Panc1 (cell line): ENCODE measurements around the gene DCDC2. TPM values are rescaled to one million over a fixed set of nuclear protein-coding genes. Genes with fewer than 3 reads are reported as not detected.

ENCODE experiments used
- ATAC-seq: fragments of 200-7000 bp; cut with Tn5 transposase; 2 replicates; pipeline ENCODE4 v1.9.1; 2020; ENCODE audit warnings: mild to moderate bottlenecking, moderate library complexity
- BruUV-seq: library from RNA; stranded (reverse); fragments of 400-500 nt; replicated peaks from 2 replicates; lab custom pipeline; 2021; lab: Mats Ljungman, UMichigan
- CTCF ChIA-PET: fragments of 300-600 bp; sonication (Branson Sonifier 250); formaldehyde crosslinking; loops from one replicate; lab custom pipeline; 2022; ENCODE audit warnings: antibody characterized with exemption; lab: Charles Lee
- POLR2A ChIA-PET: fragments of 300-600 bp; sonication (Branson Sonifier 250); formaldehyde crosslinking; loops from one replicate; lab custom pipeline; 2022; ENCODE audit warnings: antibody characterized with exemption; lab: Charles Lee
- DNase-seq: peaks from one replicate; pipeline ENCODE4 v3.0.0-alpha.2; 2010; ENCODE audit warnings: low read depth, low spot score
- H3K27ac ChIP-seq: 2 replicates; pipeline ENCODE4 v1.5.1; 2011; ENCODE audit warnings: mild to moderate bottlenecking, low read length, inconsistent platforms
- H3K27me3 ChIP-seq: fragments of 200-500 bp; sonication (Bioruptor generic); 2 replicates; pipeline ENCODE4 v1.6.0; 2014; ENCODE audit warnings: low read length, inconsistent platforms; ENCODE audit not compliant: control insufficient read depth, insufficient read depth
- H3K36me3 ChIP-seq: fragments of 200-500 bp; sonication (Bioruptor generic); 2 replicates; pipeline ENCODE4 v1.5.1; 2014; ENCODE audit warnings: inconsistent platforms, mild to moderate bottlenecking, low read length, moderate library complexity; ENCODE audit not compliant: control insufficient read depth, insufficient read depth
- H3K4me1 ChIP-seq: 2 replicates; pipeline ENCODE4 v1.5.1; 2011; ENCODE audit warnings: inconsistent platforms, mild to moderate bottlenecking, low read length, moderate library complexity; ENCODE audit not compliant: control insufficient read depth, insufficient read depth
- H3K4me3 ChIP-seq, 2 experiments: 2 replicates each; pipeline ENCODE4 v1.5.1; 2011 to 2012; ENCODE audit warnings: low read depth in 2 of 2, low read length in 2 of 2, mild to moderate bottlenecking in 2 of 2, inconsistent platforms in 1 of 2, moderate library complexity in 1 of 2
- H3K9me3 ChIP-seq: fragments of 200-500 bp; sonication (Bioruptor generic); 2 replicates; pipeline ENCODE4 v1.5.1; 2014; ENCODE audit warnings: low read depth, mild to moderate bottlenecking, inconsistent platforms, low read length, moderate library complexity; ENCODE audit not compliant: control insufficient read depth, insufficient read depth
- POLR2AphosphoS5 ChIP-seq: IDR thresholded peaks from 2 replicates; pipeline ENCODE4 v1.6.1; 2012; ENCODE audit warnings: mild to moderate bottlenecking, low read depth, low read length, moderate library complexity
- SIN3A ChIP-seq: IDR thresholded peaks from 2 replicates; pipeline ENCODE4 v1.6.1; 2012; ENCODE audit warnings: low read depth, mild to moderate bottlenecking, low read length, moderate library complexity, borderline replicate concordance; ENCODE audit not compliant: insufficient read depth
- TCF7L2 ChIP-seq: IDR thresholded peaks from 2 replicates; pipeline ENCODE4 v1.6.1; 2011; ENCODE audit warnings: mild to moderate bottlenecking, low read depth, low read length, inconsistent platforms
- in situ Hi-C: cut with HindIII; loops from 2 replicates; pipeline ENCODE4 v1.10.0; 2016; ENCODE audit warnings: low sequenced_read_pairs, low pct_unique_long_range_greater_than_20kb
- intact Hi-C: fragments of 100-400 bp; cut with micrococcal nuclease; formaldehyde crosslinking; loops from one replicate; pipeline ENCODE4 v1.10.0; 2022; ENCODE audit not compliant: unreplicated experiment
- total RNA-seq: library from RNA; stranded (reverse); gene quantifications from one replicate; pipeline ENCODE4 v1.2.1, GENCODE V29; 2021; ENCODE audit not compliant: unreplicated experiment
- TF ChIP-seq, protein P1 (sequence below), 2 experiments: IDR thresholded peaks; 2 replicates each; pipeline ENCODE4 v1.6.1; 2011 to 2012; ENCODE audit warnings: low read depth in 2 of 2, control low read depth in 1 of 2, low read length in 1 of 2, mild to moderate bottlenecking in 1 of 2, moderate library complexity in 1 of 2; ENCODE audit not compliant: insufficient read depth in 1 of 2
- TF ChIP-seq, protein P2 (sequence below): fragments of 450-650 bp; IDR thresholded peaks from 2 replicates; pipeline ENCODE4 v1.5.1; 2017; ENCODE audit warnings: mild to moderate bottlenecking

DCDC2 gene
- total RNA-seq, 1 experiment from 2014 or later = 0.15 TPM

DNA sequence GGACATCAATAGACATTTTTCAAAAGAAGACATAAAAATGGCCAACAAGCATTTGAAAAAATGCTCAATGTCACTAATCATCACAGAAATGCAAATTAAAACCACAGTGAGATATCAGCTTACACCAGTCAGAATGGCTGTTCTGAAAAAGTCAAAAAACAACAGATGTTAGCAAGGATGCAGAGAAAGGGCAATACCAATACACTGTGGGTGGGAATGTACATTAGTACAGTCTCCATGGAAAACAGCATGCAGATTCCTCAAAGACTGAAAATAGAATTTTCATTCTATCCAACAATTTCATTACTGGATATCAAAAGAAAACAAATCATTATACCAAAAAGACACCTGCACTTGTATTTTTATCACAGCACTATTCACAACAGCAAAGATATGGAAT, 85.3 kb downstream of the DCDC2 start:
- CTCF ChIA-PET = no interaction called here
- Histone ChIP-seq H3K4me3 (no peak overlapping the region), H3K27ac (no peak overlapping the region), H3K27me3 (peaks cover 2% of the 10 kb centered on the region; the same call in 1 of the 2 replicates), H3K4me1 (no peaks in the 10 kb centered on the region), H3K9me3 (no peaks in the 10 kb centered on the region), H3K36me3 (no peaks in the 10 kb centered on the region)
- intact Hi-C loops (no loop called here), in situ Hi-C loops (no loop called here)
- ATAC-seq (no peak), DNase-seq (no peak)
- no TSS peak for BruUV-seq
- POLR2A ChIA-PET = no interaction called here
- TF ChIP-seq POLR2AphosphoS5 (no peak), TCF7L2 (no peak)
- TF ChIP-seq, protein P1, sequence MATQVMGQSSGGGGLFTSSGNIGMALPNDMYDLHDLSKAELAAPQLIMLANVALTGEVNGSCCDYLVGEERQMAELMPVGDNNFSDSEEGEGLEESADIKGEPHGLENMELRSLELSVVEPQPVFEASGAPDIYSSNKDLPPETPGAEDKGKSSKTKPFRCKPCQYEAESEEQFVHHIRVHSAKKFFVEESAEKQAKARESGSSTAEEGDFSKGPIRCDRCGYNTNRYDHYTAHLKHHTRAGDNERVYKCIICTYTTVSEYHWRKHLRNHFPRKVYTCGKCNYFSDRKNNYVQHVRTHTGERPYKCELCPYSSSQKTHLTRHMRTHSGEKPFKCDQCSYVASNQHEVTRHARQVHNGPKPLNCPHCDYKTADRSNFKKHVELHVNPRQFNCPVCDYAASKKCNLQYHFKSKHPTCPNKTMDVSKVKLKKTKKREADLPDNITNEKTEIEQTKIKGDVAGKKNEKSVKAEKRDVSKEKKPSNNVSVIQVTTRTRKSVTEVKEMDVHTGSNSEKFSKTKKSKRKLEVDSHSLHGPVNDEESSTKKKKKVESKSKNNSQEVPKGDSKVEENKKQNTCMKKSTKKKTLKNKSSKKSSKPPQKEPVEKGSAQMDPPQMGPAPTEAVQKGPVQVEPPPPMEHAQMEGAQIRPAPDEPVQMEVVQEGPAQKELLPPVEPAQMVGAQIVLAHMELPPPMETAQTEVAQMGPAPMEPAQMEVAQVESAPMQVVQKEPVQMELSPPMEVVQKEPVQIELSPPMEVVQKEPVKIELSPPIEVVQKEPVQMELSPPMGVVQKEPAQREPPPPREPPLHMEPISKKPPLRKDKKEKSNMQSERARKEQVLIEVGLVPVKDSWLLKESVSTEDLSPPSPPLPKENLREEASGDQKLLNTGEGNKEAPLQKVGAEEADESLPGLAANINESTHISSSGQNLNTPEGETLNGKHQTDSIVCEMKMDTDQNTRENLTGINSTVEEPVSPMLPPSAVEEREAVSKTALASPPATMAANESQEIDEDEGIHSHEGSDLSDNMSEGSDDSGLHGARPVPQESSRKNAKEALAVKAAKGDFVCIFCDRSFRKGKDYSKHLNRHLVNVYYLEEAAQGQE (IDR thresholded peaks at IDR 0.05; ENCODE audit: insufficient read depth in 1 of 2, low read depth in 2 of 2, low read length in 1 of 2) = no peak

DNA sequence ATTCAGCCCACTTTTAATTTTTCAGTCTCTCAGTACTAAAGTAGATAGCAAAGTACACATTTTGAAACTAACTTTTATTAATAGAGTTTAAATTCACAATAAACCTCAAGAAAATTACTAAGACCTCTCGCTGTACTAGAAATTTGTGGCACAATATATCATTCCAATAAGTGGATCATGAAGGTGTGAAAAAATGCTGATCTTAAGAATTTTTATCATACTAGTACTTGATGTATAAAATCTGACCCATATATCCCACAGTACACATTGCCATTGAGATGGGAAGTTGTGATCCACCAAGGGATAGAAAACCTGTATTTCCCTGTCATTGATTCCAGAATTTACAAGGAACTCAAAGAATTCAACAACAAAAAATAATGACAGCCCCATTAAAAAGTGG, 85.7 kb downstream of the DCDC2 start:
- POLR2A ChIA-PET = no interaction called here
- H3K36me3 ChIP-seq = no peaks in the 10 kb centered on the region
- in situ Hi-C loops = no loop called here
- TF ChIP-seq TCF7L2 (no peak), SIN3A (no peak), POLR2AphosphoS5 (no peak)
- TF ChIP-seq, protein P2, sequence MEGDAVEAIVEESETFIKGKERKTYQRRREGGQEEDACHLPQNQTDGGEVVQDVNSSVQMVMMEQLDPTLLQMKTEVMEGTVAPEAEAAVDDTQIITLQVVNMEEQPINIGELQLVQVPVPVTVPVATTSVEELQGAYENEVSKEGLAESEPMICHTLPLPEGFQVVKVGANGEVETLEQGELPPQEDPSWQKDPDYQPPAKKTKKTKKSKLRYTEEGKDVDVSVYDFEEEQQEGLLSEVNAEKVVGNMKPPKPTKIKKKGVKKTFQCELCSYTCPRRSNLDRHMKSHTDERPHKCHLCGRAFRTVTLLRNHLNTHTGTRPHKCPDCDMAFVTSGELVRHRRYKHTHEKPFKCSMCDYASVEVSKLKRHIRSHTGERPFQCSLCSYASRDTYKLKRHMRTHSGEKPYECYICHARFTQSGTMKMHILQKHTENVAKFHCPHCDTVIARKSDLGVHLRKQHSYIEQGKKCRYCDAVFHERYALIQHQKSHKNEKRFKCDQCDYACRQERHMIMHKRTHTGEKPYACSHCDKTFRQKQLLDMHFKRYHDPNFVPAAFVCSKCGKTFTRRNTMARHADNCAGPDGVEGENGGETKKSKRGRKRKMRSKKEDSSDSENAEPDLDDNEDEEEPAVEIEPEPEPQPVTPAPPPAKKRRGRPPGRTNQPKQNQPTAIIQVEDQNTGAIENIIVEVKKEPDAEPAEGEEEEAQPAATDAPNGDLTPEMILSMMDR = no peak
- TF ChIP-seq, protein P1 (IDR thresholded peaks at IDR 0.05; ENCODE audit: insufficient read depth in 1 of 2, low read depth in 2 of 2, low read length in 1 of 2) = no peak
- no TSS peak for BruUV-seq
- no peak overlapping the region for H3K27ac ChIP-seq
- H3K27me3 ChIP-seq = peaks cover 2% of the 10 kb centered on the region; the same call in 1 of the 2 replicates
- no peaks in the 10 kb centered on the region for H3K9me3 ChIP-seq
- no peak for ATAC-seq
- CTCF ChIA-PET = no interaction called here
- no peak for DNase-seq
- no peaks in the 10 kb centered on the region for H3K4me1 ChIP-seq
- intact Hi-C loops = no loop called here
- H3K4me3 ChIP-seq = no peak overlapping the region
